Adrenal gland (tissue), 12 donors: ENCODE measurements around the gene PICK1. TPM values are rescaled to one million over a fixed set of nuclear protein-coding genes. Genes with fewer than 3 reads are reported as not detected.

Experiments
- DNase-seq, 7 donors: peaks; one replicate each; pipeline ENCODE4 v3.0.0-alpha.2; 2019 to 2020
- H3K27ac ChIP-seq, 5 donors: fragments of 200-600 bp; sonication (generic) in 4 of 5; 1 replicate in 3 of 5; 2 replicates in 2 of 5; pipeline versions ENCODE4 v1.5.1 to v1.8.0; 2016 to 2020; ENCODE audit warnings: mild to moderate bottlenecking in 1 of 5
- H3K27me3 ChIP-seq: fragments of 200-600 bp; 2 replicates; pipeline ENCODE4 v1.8.0; 2021
- H3K36me3 ChIP-seq, 2 donors: fragments of 200-600 bp; replicated peaks in 1 of 2; 1 replicate in 1 of 2; 2 replicates in 1 of 2; pipeline versions ENCODE4 v1.5.1 to v1.8.0; 2018 to 2022
- H3K4me1 ChIP-seq, 2 donors: fragments of 200-600 bp; replicated peaks in 1 of 2; 1 replicate in 1 of 2; 2 replicates in 1 of 2; pipeline versions ENCODE4 v1.5.1 to v1.8.0; 2018 to 2021
- H3K4me3 ChIP-seq, 4 donors: fragments of 200-600 bp; sonication (generic) in 3 of 4; one replicate each; pipeline ENCODE4 v1.5.1; 2016 to 2018
- H3K9me3 ChIP-seq, 3 donors: fragments of 200-600 bp; sonication (generic) in 1 of 3; replicated peaks in 1 of 3; 1 replicate in 2 of 3; 2 replicates in 1 of 3; pipeline versions ENCODE4 v1.5.1 to v1.8.0; 2016 to 2021
- CTCF ChIP-seq, 6 experiments: fragments of 450-650 bp in 4 of 6; fragments of 200-600 bp in 2 of 6; sonication (generic) in 1 of 6; IDR thresholded peaks; 1 replicate in 5 of 6; 2 replicates in 1 of 6; pipeline versions ENCODE4 v1.5.1 to v1.8.0; 2016 to 2021; ENCODE audit warnings: antibody characterized with exemption in 6 of 6, mild to moderate bottlenecking in 2 of 6, moderate library complexity in 1 of 6
- POLR2A ChIP-seq, 2 donors: fragments of 450-650 bp; IDR thresholded peaks; one replicate each; pipeline ENCODE4 v1.6.1; 2017; ENCODE audit warnings: antibody characterized with exemption in 2 of 2, mild to moderate bottlenecking in 2 of 2, moderate library complexity in 1 of 2
- WGBS, 4 donors: extraction: QIAGEN DNeasy Blood & Tissue Kit in 2 of 4; methylation state at CpG; one replicate each; pipeline versions ENCODE4 v1.1.5 to v1.1.7; 2013 to 2017; 5-methylcytosine and 5-hydroxymethylcytosine counted together
- intact Hi-C, 2 donors: fragments of 100-400 bp; cut with DNase I; formaldehyde crosslinking; loops; one replicate each; pipeline versions ENCODE4 v1.14.1 to v1.15.0; 2022 to 2023
- polyA plus RNA-seq, 3 donors: library from polyadenylated mRNA; stranded (reverse); fragments of 200-250 nt in 2 of 3; fragments of 350-450 nt in 1 of 3; fragmentation: Illumina TruSeq in 1 of 3; extraction: RNeasy Lipid Tissue Mini Kit (QIAGEN cat#74804) in 1 of 3; gene quantifications; one replicate each; pipeline ENCODE4 v1.2.3, GENCODE V29; 2013 to 2014
- total RNA-seq, 9 donors: library from RNA; depleted of rRNA in 4 of 9; stranded (reverse); fragments of >200 nt in 4 of 9; fragments of 120-200 nt in 1 of 9; fragmentation: NEBNext Ultra II Directional in 1 of 9; extraction: Animal tissue kit (Norgen Biotek cat#: 25700) in 1 of 9; gene quantifications; one replicate each; pipeline versions ENCODE4 v1.1.0 to v1.2.4, GENCODE V29; 2013 to 2023
- donor health status: healthy with polysubstance abuse.
- donor health status: Bipolar disorder and iron deficiency.
- donor health status: DM: yes; HTN: yes; CAD: no.
- donor health status: DM: no; HTN: no; CAD: no.
- donor health status: DM: no; HTN: no; CAD: no.
- donor health status: DM: yes; HTN: yes; CAD: no.

Gene PICK1
- total and polyA plus RNA-seq, 12 donors: 28.7 to 93.6 (median 39.0) TPM

GRCh38 chr22:38041760-38042487 lies 15.3 kb upstream of the PICK1 start:
- Histone ChIP-seq H3K36me3 (no peaks in the 10 kb centered on the region), H3K4me1 (no peaks in the 10 kb centered on the region), H3K4me3 (no peak overlapping the region), H3K27me3 (no peaks in the 10 kb centered on the region), H3K9me3 (no peaks in the 10 kb centered on the region), H3K27ac (no peak overlapping the region)
- DNase-seq: no peak
- TF ChIP-seq CTCF (IDR thresholded peaks at IDR 0.05) (no peak), POLR2A (IDR thresholded peaks at IDR 0.05) (no peak)
- intact Hi-C loops: no loop called here
- WGBS, 4 donors: 59 to 86% (median 82%) methylated on average over 2 to 5 of the region's 5 CpGs

GRCh38 chr22:38042488-38042790 lies 14.8 kb upstream of the PICK1 start:
- H3K9me3 ChIP-seq: no peaks in the 10 kb centered on the region
- H3K4me3 ChIP-seq: no peak overlapping the region
- intact Hi-C loops: no loop called here
- WGBS, 4 donors: 61 to 85% (median 73%) methylated on average over 1 of the region's 1 CpG
- no peaks in the 10 kb centered on the region for H3K36me3 ChIP-seq
- H3K27ac ChIP-seq: peak overlapping the region in 1 of 5 donors; percentile 12
- TF ChIP-seq POLR2A (IDR thresholded peaks at IDR 0.05) (no peak), CTCF (IDR thresholded peaks at IDR 0.05) (no peak)
- H3K4me1 ChIP-seq: no peaks in the 10 kb centered on the region
- no peak for DNase-seq
- H3K27me3 ChIP-seq: no peaks in the 10 kb centered on the region

- TF ChIP-seq POLR2A (IDR thresholded peaks at IDR 0.05): no peak
- TF ChIP-seq CTCF (IDR thresholded peaks at IDR 0.05): no peak
- H3K36me3 ChIP-seq: no peaks in the 10 kb centered on the region
- no peak for DNase-seq
- H3K4me3 ChIP-seq: no peak overlapping the region
- 89 to 96% (median 90%) methylated on average over 14 to 16 of the region's 16 CpGs for WGBS, 4 donors
- no peaks in the 10 kb centered on the region for H3K27me3 ChIP-seq
- H3K27ac ChIP-seq: no peak overlapping the region
- intact Hi-C loops: no loop called here
- no peaks in the 10 kb centered on the region for H3K9me3 ChIP-seq
- no peaks in the 10 kb centered on the region for H3K4me1 ChIP-seq
Measured at GRCh38 chr22:38043151-38044039, 13.8 kb upstream of the PICK1 start.

- WGBS, 4 donors: 76 to 86% (median 78%) methylated on average over 7 to 14 of the region's 14 CpGs
- Histone ChIP-seq H3K4me3 (no peak overlapping the region), H3K9me3 (no peaks in the 10 kb centered on the region), H3K36me3 (no peaks in the 10 kb centered on the region), H3K27me3 (no peaks in the 10 kb centered on the region), H3K27ac (no peak overlapping the region), H3K4me1 (no peaks in the 10 kb centered on the region)
- TF ChIP-seq POLR2A (IDR thresholded peaks at IDR 0.05): no peak
- TF ChIP-seq CTCF (IDR thresholded peaks at IDR 0.05): no peak
- intact Hi-C loops: no loop called here
- no peak for DNase-seq
Measured at GRCh38 chr22:38046070-38046748, 11.0 kb upstream of the PICK1 start.
